Measurements from ENCODE around the gene SULT4A1.

Gene SULT4A1

DNA sequence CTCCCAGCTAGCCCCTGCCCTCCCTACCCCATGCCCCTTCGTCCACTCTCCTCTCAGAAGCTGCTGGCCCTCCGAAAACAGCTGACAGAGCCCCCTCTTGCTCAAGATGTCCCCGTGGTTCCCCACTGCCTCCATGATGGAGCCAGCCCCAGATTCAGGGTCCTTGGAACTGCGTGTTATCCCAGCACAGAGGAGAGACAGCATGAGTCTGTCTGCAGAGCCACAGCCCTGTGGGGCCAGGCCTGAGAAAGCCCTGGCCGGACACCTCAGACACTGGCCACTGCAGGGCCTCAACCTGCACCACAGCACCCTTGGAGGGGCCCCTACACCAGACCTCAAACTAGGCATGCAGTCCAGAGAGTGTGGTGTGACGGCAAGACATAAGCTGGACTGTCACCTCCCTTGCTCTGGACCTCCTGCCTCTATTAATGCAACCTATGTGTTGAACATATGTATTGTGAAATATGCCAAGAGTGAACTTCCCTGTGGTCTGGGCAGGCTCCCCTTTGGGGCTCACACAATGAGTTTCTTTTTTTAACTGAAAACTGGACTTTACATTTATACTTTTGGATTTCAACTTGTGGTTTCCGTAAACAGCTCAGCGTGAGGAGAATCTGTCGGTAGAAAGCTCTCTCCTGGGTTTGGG is 19.9 kb upstream of the SULT4A1 start:
- no peak overlapping the region for H3K9ac ChIP-seq (ENCODE audit: low read length)
- no peaks in the 10 kb centered on the region for H3K36me3 ChIP-seq (replicated peaks; ENCODE audit: insufficient read depth, low read length)

GRCh38 chr22:43881091-43882061 is 19.1 kb upstream of the SULT4A1 start:
- DNase-seq: no peak

More for the DNA sequence above, 19.9 kb upstream of the SULT4A1 start:
- Histone ChIP-seq H3K79me2 (ENCODE audit: low read length) (no peaks in the 10 kb centered on the region), H2AFZ (ENCODE audit: low read length) (no peak overlapping the region), H3K27ac (ENCODE audit: low read length) (no peak overlapping the region), H3F3A (ENCODE audit: insufficient read depth, low read length) (no peaks in the 10 kb centered on the region; the same call in 1 of the 2 replicates), H3K4me2 (ENCODE audit: low read depth, low read length) (no peak overlapping the region), H3K9me3 (replicated peaks; ENCODE audit: insufficient read depth, low read length) (no peaks in the 10 kb centered on the region), H3K4me1 (ENCODE audit: low read length) (peaks cover 7% of the 10 kb centered on the region; the same call in 1 of the 2 replicates), H3K27me3 (replicated peaks; ENCODE audit: insufficient read depth, low read length) (peaks cover 67% of the 10 kb centered on the region), H3K9me2 (replicated peaks; ENCODE audit: insufficient read depth, low read length) (no peaks in the 10 kb centered on the region), H3K4me3 (ENCODE audit: low read length) (no peak overlapping the region), H4K20me1 (ENCODE audit: insufficient read depth, low read length) (no peaks in the 10 kb centered on the region)
- TF ChIP-seq EZH2phosphoT487 (IDR thresholded peaks at IDR 0.05; ENCODE audit: low read length): no peak
- no peak for TF ChIP-seq EZH2 (optimal IDR thresholded peaks at IDR 0.05; ENCODE audit: low read depth, low read length)
- TF ChIP-seq CTCF (IDR thresholded peaks at IDR 0.05; ENCODE audit: low read length): no peak
- no peak for DNase-seq

DNA sequence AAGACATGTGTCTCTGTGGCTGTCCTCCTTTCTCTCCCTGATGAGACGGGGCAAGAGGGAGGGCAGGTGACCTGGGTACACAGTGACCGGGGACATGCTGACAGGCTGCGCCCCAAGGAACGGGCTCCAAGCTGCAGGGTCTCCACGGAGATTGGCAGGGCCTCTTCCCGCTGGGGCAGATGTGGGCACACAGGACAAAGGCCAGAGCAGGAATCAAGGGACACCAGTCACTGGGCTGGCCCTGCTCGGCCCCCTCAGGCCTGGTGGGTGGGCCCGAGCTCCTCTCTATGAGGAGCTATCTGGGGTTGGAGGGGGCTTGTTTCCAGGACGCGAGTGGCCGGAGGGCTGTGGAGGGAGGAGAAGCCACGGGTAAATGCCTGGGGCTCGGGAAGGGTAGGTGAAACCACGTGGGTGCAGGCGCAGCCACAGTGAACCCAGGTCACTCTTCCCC is 18.3 kb upstream of the SULT4A1 start:
- H3K9ac ChIP-seq (ENCODE audit: low read length): no peak overlapping the region
- TF ChIP-seq EZH2phosphoT487 (IDR thresholded peaks at IDR 0.05; ENCODE audit: low read length) (no peak), EZH2 (optimal IDR thresholded peaks at IDR 0.05; ENCODE audit: low read depth, low read length) (no peak), CTCF (IDR thresholded peaks at IDR 0.05; ENCODE audit: low read length) (no peak)
- H3K9me3 ChIP-seq (replicated peaks; ENCODE audit: insufficient read depth, low read length): no peaks in the 10 kb centered on the region
- no peak overlapping the region for H2AFZ ChIP-seq (ENCODE audit: low read length)
- H3K4me1 ChIP-seq (ENCODE audit: low read length): peaks cover 7% of the 10 kb centered on the region; the same call in 1 of the 2 replicates
- no peak overlapping the region for H3K27ac ChIP-seq (ENCODE audit: low read length)
- H3K36me3 ChIP-seq (replicated peaks; ENCODE audit: insufficient read depth, low read length): no peaks in the 10 kb centered on the region
- peaks cover 67% of the 10 kb centered on the region for H3K27me3 ChIP-seq (replicated peaks; ENCODE audit: insufficient read depth, low read length)
- no peak overlapping the region for H3K4me3 ChIP-seq (ENCODE audit: low read length)
- no peak for DNase-seq
- H3K4me2 ChIP-seq (ENCODE audit: low read depth, low read length): no peak overlapping the region
- no peaks in the 10 kb centered on the region for H4K20me1 ChIP-seq (ENCODE audit: insufficient read depth, low read length)
- no peaks in the 10 kb centered on the region; the same call in 1 of the 2 replicates for H3F3A ChIP-seq (ENCODE audit: insufficient read depth, low read length)
- no peaks in the 10 kb centered on the region for H3K79me2 ChIP-seq (ENCODE audit: low read length)
- H3K9me2 ChIP-seq (replicated peaks; ENCODE audit: insufficient read depth, low read length): no peaks in the 10 kb centered on the region

More at GRCh38 chr22:43881091-43882061, 19.1 kb upstream of the SULT4A1 start:
- H4K20me1 ChIP-seq (ENCODE audit: insufficient read depth, low read length): no peaks in the 10 kb centered on the region
- no peaks in the 10 kb centered on the region for H3K79me2 ChIP-seq (ENCODE audit: low read length)
- no peak for TF ChIP-seq EZH2phosphoT487 (IDR thresholded peaks at IDR 0.05; ENCODE audit: low read length)
- no peak for TF ChIP-seq EZH2 (optimal IDR thresholded peaks at IDR 0.05; ENCODE audit: low read depth, low read length)
- no peak for TF ChIP-seq CTCF (IDR thresholded peaks at IDR 0.05; ENCODE audit: low read length)
- no peaks in the 10 kb centered on the region; the same call in 1 of the 2 replicates for H3F3A ChIP-seq (ENCODE audit: insufficient read depth, low read length)
- no peak overlapping the region for H3K4me3 ChIP-seq (ENCODE audit: low read length)
- H3K27ac ChIP-seq (ENCODE audit: low read length): no peak overlapping the region
- no peaks in the 10 kb centered on the region for H3K9me3 ChIP-seq (replicated peaks; ENCODE audit: insufficient read depth, low read length)
- H3K9me2 ChIP-seq (replicated peaks; ENCODE audit: insufficient read depth, low read length): no peaks in the 10 kb centered on the region
- H3K36me3 ChIP-seq (replicated peaks; ENCODE audit: insufficient read depth, low read length): no peaks in the 10 kb centered on the region
- no peak overlapping the region for H3K4me2 ChIP-seq (ENCODE audit: low read depth, low read length)
- H3K27me3 ChIP-seq (replicated peaks; ENCODE audit: insufficient read depth, low read length): peaks cover 67% of the 10 kb centered on the region
- H3K9ac ChIP-seq (ENCODE audit: low read length): no peak overlapping the region
- H3K4me1 ChIP-seq (ENCODE audit: low read length): peaks cover 7% of the 10 kb centered on the region; the same call in 1 of the 2 replicates
- no peak overlapping the region for H2AFZ ChIP-seq (ENCODE audit: low read length)
